ENCODE results near the gene FOXK2.

Gene FOXK2

DNA sequence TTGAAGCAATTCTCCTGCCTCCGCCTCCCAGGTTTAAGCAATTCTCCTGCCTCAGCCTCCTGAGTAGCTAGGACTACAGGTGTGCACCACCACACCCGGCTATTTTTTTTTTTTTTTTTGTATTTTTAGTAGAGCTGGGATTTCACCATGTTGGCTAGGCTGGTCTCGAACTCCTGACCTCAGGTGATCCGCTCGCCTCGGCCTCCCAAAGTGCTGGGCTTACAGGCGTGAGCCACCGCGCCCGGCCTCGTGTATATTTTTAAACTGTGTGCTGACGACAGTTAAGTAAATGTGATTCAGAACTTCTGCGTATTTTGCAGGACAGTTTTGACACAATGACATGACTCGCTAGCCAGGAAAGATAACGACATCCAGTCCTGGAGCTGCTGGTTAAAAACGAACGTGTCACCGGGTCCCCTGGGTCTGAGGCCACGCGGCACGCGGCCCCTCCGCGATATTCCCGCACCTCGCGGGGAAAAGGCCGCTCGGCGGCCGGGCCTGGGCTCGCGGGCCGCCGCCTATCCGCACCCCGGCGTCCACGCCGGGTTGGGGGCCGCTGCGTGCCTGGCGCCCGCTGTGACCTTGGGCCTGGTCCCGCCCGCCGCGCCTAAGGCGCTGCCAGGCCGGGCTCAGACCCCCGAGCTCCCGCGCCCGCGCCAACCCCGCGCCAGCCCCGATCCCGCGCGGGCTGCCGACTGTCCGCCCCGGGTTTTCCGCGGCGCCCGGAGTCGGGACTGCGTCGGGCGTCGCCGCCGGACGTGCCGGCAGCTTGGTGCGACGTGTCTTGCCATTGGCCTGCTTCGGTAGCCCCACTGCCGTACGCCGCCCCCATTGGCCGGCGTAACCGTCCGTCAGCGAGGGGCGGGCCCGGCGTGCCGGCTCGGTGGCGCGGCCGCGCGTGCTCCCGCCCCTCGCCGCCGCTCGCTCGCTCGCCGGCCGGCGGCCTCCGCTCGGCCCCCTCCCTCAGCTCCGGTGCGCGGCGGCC is at the start of gene FOXK2:
TSS of gene FOXK2 (plus strand) at position 907 of the 985 bp plus-strand sequence. CDS start 157 bp downstream, outside the sequence.
- peak; percentile 93 for DNase-seq

- DNase-seq: no peak
These were observed 49.5 kb upstream of the FOXK2 start for GRCh38 chr17:82470065-82470464.

DNA sequence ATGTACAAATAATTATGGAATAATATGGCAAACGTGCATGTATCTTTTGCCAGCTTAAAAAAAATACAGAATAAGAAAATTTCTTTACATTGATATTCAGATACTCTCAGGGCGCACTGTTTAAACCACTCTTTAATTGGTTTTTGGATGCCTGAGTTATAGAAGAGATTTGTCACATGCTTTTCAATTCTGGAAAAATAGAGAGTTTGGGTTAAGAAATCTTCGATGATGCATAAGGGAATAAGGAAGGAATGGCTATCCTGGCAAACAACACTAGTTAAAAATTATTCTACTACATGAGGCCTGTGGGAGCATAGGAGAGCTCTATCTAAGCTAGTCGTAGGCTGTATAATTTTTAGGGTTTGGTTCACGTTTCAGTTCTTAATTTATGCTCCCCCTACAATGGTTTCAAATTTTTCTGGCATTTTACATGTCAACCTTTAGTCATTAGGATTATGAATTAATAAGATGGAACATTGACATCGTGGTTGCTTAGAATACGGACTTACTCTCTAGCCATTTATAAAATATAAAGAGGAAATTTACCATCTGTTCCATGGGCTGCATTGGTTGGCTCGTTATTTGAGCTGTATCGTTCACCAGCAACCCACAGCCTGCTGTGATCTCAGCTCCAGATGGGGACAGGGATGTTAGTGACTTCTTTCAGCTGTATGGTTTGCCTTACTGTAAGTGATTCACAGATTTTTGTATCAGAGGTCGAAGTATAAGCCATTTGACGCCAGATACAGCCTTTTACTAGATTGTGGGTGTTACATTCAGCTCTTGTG is 45.1 kb upstream of the FOXK2 start:
- no peak for DNase-seq

- peak; percentile 23 for DNase-seq
These were observed 44.1 kb upstream of the FOXK2 start for GRCh38 chr17:82475458-82475857.

DNA sequence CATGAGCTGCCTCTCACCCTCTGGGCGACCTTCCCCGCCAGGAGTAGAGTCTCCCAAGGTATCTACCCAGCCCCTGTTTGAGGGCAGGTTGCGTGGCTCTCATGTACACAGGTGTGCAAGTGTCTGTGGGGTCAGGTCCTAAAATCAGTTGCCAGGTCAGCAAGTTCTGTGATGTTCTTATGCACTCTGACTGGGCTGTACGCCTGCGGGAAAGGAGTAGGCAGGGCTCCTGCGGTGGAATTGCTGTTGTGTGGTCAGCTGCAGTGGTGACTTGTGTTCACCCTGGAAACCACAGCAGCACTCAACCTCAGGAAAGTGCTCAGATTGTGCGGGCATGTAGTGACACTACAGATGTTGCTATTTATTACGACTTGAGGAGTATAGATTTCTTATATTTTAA is 41.6 kb upstream of the FOXK2 start:
- DNase-seq: no peak

- DNase-seq: no peak
These were observed 39.9 kb upstream of the FOXK2 start for GRCh38 chr17:82479602-82480001.

DNA sequence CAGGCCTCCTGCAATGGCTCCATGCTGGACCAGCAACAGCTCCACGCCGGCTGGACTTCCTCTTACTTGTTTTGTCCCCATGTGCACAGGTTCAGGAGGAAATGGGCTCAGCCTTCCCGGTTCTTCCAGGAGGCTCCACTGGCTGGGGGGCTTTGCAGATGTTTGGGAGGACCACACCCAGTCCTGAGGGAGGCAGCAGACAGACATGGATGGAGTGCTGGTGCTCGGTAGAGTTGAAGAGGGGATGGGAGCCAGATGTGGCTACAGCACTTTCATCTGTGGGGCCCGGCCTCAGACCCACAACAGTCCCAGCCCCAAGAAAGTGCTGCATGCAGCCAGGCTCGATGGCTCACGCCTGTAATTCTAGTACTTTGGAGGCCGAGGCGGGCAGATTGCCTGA is 39.2 kb upstream of the FOXK2 start:
- DNase-seq: no peak

- no peak for DNase-seq
These were observed 36.3 kb upstream of the FOXK2 start for GRCh38 chr17:82483204-82483660.

DNA sequence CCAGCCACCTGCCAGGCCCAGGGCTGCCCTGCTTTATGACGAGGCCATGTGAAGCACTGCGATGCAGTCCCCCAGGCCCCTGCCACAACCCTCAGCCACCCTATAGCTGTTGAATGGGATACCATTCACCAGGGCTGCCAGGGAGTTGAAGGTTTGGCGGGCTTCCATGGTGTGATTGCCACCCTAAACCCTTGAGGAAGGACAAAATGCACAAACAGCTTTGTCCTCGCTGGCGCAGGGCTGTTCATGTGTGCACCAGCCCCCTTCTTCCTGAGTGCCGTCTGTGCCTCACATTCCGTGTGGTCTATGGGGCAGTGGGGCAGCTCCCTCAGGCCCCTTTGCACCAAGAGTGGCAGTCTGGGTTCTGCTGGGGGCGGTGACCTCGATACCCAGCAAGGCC is 35.7 kb upstream of the FOXK2 start:
- no peak for DNase-seq

DNA sequence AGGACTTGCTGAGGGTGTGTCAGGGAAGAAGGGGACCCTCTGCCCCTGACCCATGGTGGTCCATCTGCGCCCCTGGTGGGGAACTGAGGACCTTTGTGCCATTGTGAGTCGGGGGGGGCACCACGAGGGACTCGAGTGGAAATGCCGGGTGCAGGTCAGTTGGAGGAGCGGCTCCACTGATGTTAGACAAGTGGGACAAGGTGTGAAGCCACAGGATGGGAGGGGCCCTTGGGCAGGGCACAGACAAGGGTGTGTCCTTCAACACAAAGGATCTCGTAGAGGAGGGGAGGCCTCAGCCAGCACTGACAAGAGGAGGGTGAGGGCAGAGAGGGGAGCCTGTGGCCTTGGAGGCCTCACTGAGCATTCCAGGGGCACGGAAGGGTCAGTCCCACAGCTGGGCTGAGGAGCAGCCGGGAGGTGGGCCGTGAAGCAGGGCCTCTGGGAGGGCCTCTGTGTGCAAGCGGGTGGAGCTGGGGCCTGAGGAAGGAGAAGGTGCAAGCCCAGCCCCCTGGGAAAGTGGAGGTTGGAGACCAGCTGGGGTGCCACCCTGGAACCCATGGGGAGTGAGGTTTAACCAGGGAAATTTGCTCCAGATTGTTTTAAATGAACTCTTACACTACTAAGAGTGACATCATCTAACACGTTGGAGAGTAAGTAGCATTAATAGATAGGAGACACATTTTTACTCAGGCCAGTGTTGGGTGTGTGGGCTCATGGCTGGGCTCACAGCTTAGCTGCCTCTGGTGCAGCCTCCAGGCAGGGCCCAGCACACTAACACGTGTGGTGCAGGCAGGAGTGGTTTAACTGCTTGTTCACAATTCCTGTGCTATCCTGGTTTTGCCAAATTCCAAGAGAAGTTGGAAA is 33.1 kb upstream of the FOXK2 start:
- DNase-seq: no peak

DNA sequence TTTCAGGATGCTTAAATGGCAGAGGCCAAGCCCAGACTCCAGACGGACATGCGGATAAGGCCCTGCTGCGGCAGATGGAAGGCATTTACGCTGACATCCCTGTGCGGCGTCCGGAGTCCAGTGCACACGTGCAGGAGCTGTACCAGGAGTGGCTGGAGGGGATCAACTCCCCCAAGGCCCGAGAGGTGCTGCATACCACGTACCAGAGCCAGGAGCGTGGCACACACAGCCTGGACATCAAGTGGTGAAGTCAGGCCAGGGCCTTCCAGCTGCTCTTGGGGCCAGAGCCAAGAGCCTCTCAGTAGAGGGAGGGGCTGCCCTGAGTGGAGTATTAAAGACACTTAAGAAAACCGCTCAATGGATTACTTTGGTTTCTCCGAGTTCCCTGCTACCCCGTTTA is 31.6 kb upstream of the FOXK2 start:
- no peak for DNase-seq

DNA sequence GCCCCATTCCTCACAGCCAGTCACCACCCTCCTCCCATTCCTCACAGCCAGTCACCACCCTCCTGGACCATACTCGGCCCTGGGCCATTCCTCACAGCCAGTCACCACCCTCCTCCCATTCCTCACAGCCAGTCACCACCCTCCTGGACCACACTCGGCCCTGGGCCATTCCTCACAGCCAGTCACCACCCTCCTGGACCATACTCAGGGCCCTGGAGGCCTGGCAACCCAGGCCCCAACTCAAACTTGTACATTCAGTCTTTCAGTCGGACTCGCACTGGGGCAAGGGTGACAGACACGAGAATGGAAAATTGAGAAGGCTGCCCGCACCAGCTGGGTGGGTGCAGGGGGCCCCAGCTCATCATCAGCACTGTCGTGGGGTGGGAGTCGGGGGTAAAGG is 30.4 kb upstream of the FOXK2 start:
- peak; percentile 61 for DNase-seq

DNA sequence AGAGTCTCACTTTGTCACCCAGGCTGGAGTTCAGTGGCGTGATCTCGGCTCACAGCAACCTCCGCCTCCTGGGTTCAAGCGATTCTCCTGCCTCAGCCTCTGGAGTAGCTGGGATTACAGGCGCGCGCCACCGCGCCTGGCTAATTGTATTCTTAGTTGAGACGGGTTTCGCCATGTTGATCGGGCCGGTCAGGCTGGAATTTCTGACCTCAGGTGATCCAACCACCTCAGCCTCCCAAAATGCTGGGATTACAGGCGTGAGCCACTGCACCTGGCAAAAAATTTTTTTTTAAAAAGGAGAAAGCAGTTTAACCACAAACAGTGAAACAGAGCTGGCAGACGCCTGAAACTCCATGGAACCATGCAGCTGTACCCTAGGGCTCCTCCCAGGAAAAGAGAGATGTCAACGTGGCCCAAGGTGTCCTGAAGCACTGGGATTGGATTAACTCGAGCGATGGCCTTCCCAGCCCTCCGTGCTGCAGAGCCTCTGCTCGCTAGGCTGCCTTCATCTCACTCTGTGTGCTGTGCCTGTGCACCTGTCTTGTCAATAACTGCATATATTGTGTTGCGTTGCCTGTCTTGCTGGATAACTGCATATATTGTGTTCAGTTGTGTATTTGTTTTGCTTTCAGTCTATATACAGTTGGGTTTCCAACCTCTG is 29.6 kb upstream of the FOXK2 start:
- DNase-seq: no peak

GRCh38 chr17:82490512-82491195 is 28.9 kb upstream of the FOXK2 start:
- no peak for DNase-seq

GRCh38 chr17:82491196-82491530 is 28.4 kb upstream of the FOXK2 start:
- DNase-seq: no peak

DNA sequence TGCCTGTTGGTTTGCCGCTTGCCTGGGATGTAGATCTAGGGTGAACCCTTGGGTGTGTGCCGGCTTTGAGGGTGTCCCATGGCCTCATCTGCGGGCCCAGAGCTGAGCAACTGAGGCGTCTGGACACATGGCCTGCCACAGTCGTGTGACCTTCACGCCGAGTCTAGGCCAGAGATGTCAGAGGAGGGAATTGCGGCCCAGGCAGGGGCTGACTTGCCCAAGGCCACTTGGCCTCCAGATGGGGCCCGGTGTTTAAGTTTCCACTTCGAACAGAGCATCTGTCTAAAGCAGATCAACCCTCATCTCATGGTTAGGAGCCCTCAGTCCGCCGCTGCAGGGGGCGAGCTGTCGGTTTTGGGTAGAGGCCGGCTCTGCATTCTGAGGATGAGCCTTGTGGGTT is 28.0 kb upstream of the FOXK2 start:
- no peak for DNase-seq

- peak; percentile 82 for DNase-seq
These were observed 26.8 kb upstream of the FOXK2 start for GRCh38 chr17:82492643-82493225.

GRCh38 chr17:82493226-82493781 is 26.2 kb upstream of the FOXK2 start:
- peak; percentile 41 for DNase-seq

GRCh38 chr17:82494236-82495055 is 25.1 kb upstream of the FOXK2 start:
- peak; percentile 98 for DNase-seq

Data from EL (cell line).